A549 treated with CORT108297 at 1 μM for 4 hours (cell line): Measurements from ENCODE around the gene LENG1. TPM values are rescaled to one million over a fixed set of nuclear protein-coding genes. Genes with fewer than 3 reads are reported as not detected.

ENCODE experiments used
- total RNA-seq: library from RNA; stranded (reverse); fragments of 200-300 nt; extraction: Qiagen RNA extraction; gene quantifications from 5 replicates; pipeline ENCODE4 v1.2.3, GENCODE V29; 2022

LENG1 gene
- total RNA-seq: 7.5 to 9.4 TPM (median 8.5 TPM) in 5 replicates

GRCh38 chr19:54159352-54160181 is at the start of gene LENG1:
TSS of gene LENG1 (minus strand) at chr19:54159721. CDS start at chr19:54159695, 26 bp downstream.

GRCh38 chr19:54191011-54191810 is 31.7 kb upstream of the LENG1 start, which contains the start of gene TSEN34:
TSS of gene TSEN34 (plus strand) at chr19:54191308. CDS start at chr19:54191365, 57 bp downstream.

GRCh38 chr19:54189145-54189734 is 29.7 kb upstream of the LENG1 start, which contains the start of gene MBOAT7:
TSS of gene MBOAT7 (minus strand) at chr19:54189580. CDS start at chr19:54188508, 1,072 bp downstream.

GRCh38 chr19:54172471-54173358 is 13.2 kb upstream of the LENG1 start, which contains the start of gene TMC4:
TSS of gene TMC4 (minus strand) at chr19:54173160. CDS start at chr19:54173117, 43 bp downstream.

GRCh38 chr19:54137699-54138488 is 21.6 kb downstream of the LENG1 start, which contains the start of gene CNOT3:
TSS of gene CNOT3 (plus strand) at chr19:54137762. CDS start at chr19:54142979, 5,217 bp downstream.

GRCh38 chr19:54115109-54116063 is 44.1 kb downstream of the LENG1 start, which contains the start of the genes PRPF31 and TFPT:
TSS of gene PRPF31 (plus strand) at chr19:54115754. CDS start at chr19:54118279, 2,525 bp downstream.
TSS of gene TFPT (minus strand) at chr19:54115657. CDS start at chr19:54115269, 388 bp downstream.

Other genes starting within 250 kb of the LENG1 start
- gene CACNG8, start 196.8 kb downstream of the LENG1 start, total RNA-seq: 0.90 to 1.4 TPM (median 1.4 TPM) in 5 replicates
- 8.5 to 13.8 TPM (median 13.2 TPM) in 5 replicates for gene CACNG6, start 168.1 kb downstream of the LENG1 start, total RNA-seq
- gene VSTM1, start 95.8 kb downstream of the LENG1 start, total RNA-seq: 0.36 to 0.93 TPM (median 0.50 TPM) in 5 replicates
- not detected in 5 replicates for gene TARM1, start 78.4 kb downstream of the LENG1 start, total RNA-seq
- gene OSCAR, start 58.9 kb downstream of the LENG1 start, total RNA-seq: 0.30 to 0.57 TPM (median 0.36 TPM) in 5 replicates
- 208 to 257 TPM (median 223 TPM) in 5 replicates for gene NDUFA3, start 56.9 kb downstream of the LENG1 start, total RNA-seq
- 20.8 to 25.0 TPM (median 21.5 TPM) in 5 replicates for gene TFPT, start 44.1 kb downstream of the LENG1 start, total RNA-seq
- gene PRPF31, start 44.0 kb downstream of the LENG1 start, total RNA-seq: 111 to 121 TPM (median 116 TPM) in 5 replicates
- 54.2 to 70.0 TPM (median 69.5 TPM) in 5 replicates for gene CNOT3, start 22.0 kb downstream of the LENG1 start, total RNA-seq
- 1.0 to 1.7 TPM (median 1.2 TPM) in 5 replicates for gene TMC4, start 13.4 kb upstream of the LENG1 start, total RNA-seq
- gene MBOAT7, start 29.9 kb upstream of the LENG1 start, total RNA-seq: 121 to 181 TPM (median 160 TPM) in 5 replicates
- gene TSEN34, start 31.6 kb upstream of the LENG1 start, total RNA-seq: 77.8 to 137 TPM (median 131 TPM) in 5 replicates
- gene RPS9, start 41.1 kb upstream of the LENG1 start, total RNA-seq: 2,162 to 2,522 TPM (median 2,268 TPM) in 5 replicates
- gene LILRB3, start 63.3 kb upstream of the LENG1 start, total RNA-seq: 0.06 to 0.25 TPM (median 0.09 TPM) in 3 of 5 replicates, not detected in the others
- gene LILRA6, start 83.1 kb upstream of the LENG1 start, total RNA-seq: 0.06 TPM in 1 of 5 replicates, not detected in the others
- 0.03 to 0.06 TPM in 2 of 5 replicates, not detected in the others for gene LILRB5, start 97.6 kb upstream of the LENG1 start, total RNA-seq
- 0.05 to 0.13 TPM (median 0.09 TPM) in 3 of 5 replicates, not detected in the others for gene LILRB2, start 121.4 kb upstream of the LENG1 start, total RNA-seq
- gene LILRA5, start 153.4 kb upstream of the LENG1 start, total RNA-seq: not detected in 5 replicates
- 0.13 TPM in 1 of 5 replicates, not detected in the others for gene LILRA4, start 179.4 kb upstream of the LENG1 start, total RNA-seq
- not detected in 5 replicates for gene LAIR1, start 205.2 kb upstream of the LENG1 start, total RNA-seq